Heart left ventricle (tissue), 13 donors: ENCODE results near the gene DMRTC2.

Experiments used
- POLR2A ChIP-seq, 2 donors: fragments of 450-650 bp; IDR thresholded peaks; one replicate each; pipeline ENCODE4 v1.6.1; 2017; ENCODE audit warnings: antibody characterized with exemption in 2 of 2, mild to moderate bottlenecking in 2 of 2, moderate library complexity in 2 of 2
- TF ChIP-seq, protein P1 (sequence below), 12 donors: fragments of 200-600 bp; sonication (generic) in 4 of 12; IDR thresholded peaks; one replicate each; pipeline versions ENCODE4 v1.5.0 to v1.8.0; 2018 to 2022; ENCODE audit warnings: antibody characterized with exemption in 12 of 12, mild to moderate bottlenecking in 5 of 12
- donor health status: ischemic (EF 13 %, LVEDD 7.1; RV severe dilation, severe dysfunction).
- donor health status: DM: no; HTN: yes; CAD: no.
- donor health status: DM: no; HTN: no; CAD: no.
- donor health status: ischemic (EF 25% LVEDD 6.9; RV normal size, moderate dysfunction).
- donor health status: ischemic (EF 25% LVEDD 5.7; RV mildly dilated, moderate dysfunction).
- donor health status: ischemic (EF 35%, LVEDD 5.7; RV mildly dilated, moderate dysfunction).
- donor health status: nonischemic (EF 11% LVEDD 7.7; RV severe dilation, severe dysfunction).
- donor health status: DM: yes; HTN: yes; CAD: no.
- donor health status: PGD.
- donor health status: ischemic (EF 29% LVEDD 5.4; RV normal size, mild dysfunction).
- donor health status: nonischemic (EF 23%, LVEDD 6.1; RV moderate dilation, normal function).

DNA sequence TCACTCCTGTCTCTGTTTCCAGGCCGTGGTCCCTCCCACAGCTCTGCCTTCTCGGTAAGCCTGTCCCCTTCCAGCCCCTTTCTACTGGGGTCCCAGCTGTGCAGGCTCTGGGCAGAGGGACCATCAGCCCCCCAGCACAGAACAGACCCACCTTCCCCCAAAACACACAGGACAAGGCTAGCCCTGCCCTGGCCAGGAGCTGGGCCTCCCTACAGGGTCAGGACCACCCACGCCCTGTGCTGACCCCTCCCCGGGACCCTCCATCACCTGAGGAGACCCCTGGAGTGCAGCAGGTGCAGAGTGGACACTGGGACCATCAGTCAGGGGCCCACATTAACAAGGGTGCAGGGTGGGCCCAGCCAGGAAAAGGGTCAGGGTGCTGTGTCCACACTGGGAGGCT, 34.5 kb upstream of the DMRTC2 start:
- TF ChIP-seq, protein P1, sequence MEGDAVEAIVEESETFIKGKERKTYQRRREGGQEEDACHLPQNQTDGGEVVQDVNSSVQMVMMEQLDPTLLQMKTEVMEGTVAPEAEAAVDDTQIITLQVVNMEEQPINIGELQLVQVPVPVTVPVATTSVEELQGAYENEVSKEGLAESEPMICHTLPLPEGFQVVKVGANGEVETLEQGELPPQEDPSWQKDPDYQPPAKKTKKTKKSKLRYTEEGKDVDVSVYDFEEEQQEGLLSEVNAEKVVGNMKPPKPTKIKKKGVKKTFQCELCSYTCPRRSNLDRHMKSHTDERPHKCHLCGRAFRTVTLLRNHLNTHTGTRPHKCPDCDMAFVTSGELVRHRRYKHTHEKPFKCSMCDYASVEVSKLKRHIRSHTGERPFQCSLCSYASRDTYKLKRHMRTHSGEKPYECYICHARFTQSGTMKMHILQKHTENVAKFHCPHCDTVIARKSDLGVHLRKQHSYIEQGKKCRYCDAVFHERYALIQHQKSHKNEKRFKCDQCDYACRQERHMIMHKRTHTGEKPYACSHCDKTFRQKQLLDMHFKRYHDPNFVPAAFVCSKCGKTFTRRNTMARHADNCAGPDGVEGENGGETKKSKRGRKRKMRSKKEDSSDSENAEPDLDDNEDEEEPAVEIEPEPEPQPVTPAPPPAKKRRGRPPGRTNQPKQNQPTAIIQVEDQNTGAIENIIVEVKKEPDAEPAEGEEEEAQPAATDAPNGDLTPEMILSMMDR (IDR thresholded peaks at IDR 0.05), result no peak
- no peak for TF ChIP-seq POLR2A (IDR thresholded peaks at IDR 0.05)
